Brain microvascular endothelial cell (primary cell): ENCODE data around the gene TBC1D32.
"Not testable (repeated sequence)": the region's sequence is repeated elsewhere in the genome, so short reads cannot be mapped to it uniquely, and the experiment has no call there.

Source experiments
- DNase-seq: peaks from one replicate; pipeline ENCODE4 v3.0.0-alpha.2; 2020
- H3K27ac ChIP-seq: fragments of 250-450 bp; sonication (Bioruptor Pico); 2 replicates; pipeline ENCODE4 v1.5.1; 2020; ENCODE audit warnings: mild to moderate bottlenecking, moderate library complexity
- H3K27me3 ChIP-seq: fragments of 250-450 bp; sonication (Bioruptor Pico); replicated peaks from 2 replicates; pipeline ENCODE4 v1.5.1; 2020; ENCODE audit warnings: mild to moderate bottlenecking
- H3K36me3 ChIP-seq: fragments of 250-450 bp; sonication (Bioruptor Pico); replicated peaks from 2 replicates; pipeline ENCODE4 v1.5.1; 2020; ENCODE audit warnings: mild to moderate bottlenecking
- H3K4me3 ChIP-seq: 2 replicates; pipeline ENCODE4 v1.5.1; 2011; ENCODE audit warnings: low read depth, mild to moderate bottlenecking, control low read depth, low read length, moderate library complexity
- in situ Hi-C: cut with HindIII; loops from 2 replicates; pipeline ENCODE4 v1.10.0; 2017; ENCODE audit warnings: low sequenced_read_pairs, low pct_ligation_motif_present
- TF ChIP-seq, protein P1 (sequence below): IDR thresholded peaks from 2 replicates; pipeline ENCODE4 v1.5.1; 2011; ENCODE audit warnings: low read depth, mild to moderate bottlenecking, moderate library complexity, low read length, control low read depth, inconsistent platforms; ENCODE audit errors: missing control alignments

TBC1D32 gene

DNA sequence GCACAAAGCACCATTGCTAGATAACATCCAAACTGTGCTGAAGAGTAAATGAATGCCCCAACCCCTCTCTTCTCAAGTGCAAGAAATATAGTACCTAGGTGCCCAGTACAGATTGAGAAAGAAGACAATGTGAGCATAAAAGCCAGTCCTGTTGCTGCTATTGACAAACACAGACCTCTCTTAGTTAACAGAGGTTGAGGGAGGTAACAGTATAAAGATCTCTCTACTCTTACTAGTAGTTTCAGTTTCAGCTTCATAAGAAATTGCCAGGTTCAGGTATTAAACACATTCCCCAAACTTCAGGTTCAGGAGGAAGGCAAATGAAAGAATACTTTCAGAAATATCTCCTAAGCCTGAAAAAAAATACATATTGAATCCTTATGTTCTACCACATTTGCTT, 31.4 kb downstream of the TBC1D32 start:
- Histone ChIP-seq H3K27ac (no peak overlapping the region), H3K4me3 (no peak overlapping the region), H3K27me3 (no peaks in the 10 kb centered on the region), H3K36me3 (no peaks in the 10 kb centered on the region)
- TF ChIP-seq, protein P1, sequence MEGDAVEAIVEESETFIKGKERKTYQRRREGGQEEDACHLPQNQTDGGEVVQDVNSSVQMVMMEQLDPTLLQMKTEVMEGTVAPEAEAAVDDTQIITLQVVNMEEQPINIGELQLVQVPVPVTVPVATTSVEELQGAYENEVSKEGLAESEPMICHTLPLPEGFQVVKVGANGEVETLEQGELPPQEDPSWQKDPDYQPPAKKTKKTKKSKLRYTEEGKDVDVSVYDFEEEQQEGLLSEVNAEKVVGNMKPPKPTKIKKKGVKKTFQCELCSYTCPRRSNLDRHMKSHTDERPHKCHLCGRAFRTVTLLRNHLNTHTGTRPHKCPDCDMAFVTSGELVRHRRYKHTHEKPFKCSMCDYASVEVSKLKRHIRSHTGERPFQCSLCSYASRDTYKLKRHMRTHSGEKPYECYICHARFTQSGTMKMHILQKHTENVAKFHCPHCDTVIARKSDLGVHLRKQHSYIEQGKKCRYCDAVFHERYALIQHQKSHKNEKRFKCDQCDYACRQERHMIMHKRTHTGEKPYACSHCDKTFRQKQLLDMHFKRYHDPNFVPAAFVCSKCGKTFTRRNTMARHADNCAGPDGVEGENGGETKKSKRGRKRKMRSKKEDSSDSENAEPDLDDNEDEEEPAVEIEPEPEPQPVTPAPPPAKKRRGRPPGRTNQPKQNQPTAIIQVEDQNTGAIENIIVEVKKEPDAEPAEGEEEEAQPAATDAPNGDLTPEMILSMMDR: no peak
- in situ Hi-C loops: no loop called here
- DNase-seq: no peak

DNA sequence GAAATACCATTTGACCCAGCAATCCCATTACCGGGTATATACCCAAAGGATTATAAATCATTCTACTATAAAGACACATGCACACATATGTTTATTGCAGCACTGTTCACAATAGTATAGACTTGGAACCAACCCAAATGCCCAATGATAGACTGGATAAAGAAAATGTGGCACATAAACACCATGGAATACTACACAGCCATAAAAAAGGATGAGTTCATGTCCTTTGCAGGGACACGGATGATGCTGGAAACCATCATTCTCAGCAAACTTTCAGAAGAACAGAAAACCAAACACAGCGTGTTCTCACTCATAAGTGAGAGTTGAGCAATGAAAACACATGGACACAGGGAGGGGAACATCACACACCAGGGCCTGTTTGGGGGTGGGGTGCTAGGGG, 33.1 kb downstream of the TBC1D32 start:
- H3K27ac ChIP-seq, H3K27me3 ChIP-seq, H3K4me3 ChIP-seq, in situ Hi-C loops, H3K36me3 ChIP-seq, DNase-seq: not testable (repeated sequence)

DNA sequence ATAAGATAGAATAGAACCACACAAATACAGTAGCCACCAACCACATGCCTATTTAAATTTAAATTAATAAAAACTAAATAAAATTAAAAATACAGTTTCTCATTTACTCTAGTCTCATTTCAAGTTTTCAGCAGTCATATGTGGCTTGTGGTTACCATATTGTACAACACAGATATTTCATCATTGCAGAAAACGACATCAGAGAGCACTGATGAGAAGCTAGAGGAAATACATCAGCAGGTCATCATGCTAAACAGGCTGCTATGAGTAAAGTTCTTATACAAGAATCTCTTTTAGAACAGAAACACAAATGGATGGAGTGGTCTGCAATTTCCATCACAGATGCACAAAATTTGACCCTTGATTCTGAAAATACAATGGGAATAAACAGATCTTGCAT, 36.6 kb downstream of the TBC1D32 start:
- in situ Hi-C loops: no loop called here

DNA sequence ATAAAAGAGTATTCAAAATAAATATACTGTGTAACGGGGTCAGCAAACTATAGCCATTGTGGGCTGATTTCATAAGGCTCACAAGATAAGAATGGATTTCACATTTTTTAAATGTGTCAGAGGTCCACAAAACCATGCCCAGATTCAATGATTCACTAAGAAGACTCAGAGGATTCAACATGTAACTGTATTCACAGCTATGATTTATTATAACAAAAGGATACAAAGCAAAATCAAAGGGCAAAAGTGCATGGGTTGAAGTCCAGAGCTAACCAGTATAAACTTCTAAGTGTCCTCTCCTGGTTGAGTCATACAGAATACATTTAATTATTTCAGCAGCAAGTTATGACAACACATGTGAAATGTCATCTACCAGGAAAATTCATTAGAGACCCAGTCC, 49.2 kb downstream of the TBC1D32 start:
- no peaks in the 10 kb centered on the region for H3K27me3 ChIP-seq
- in situ Hi-C loops: no loop called here
- TF ChIP-seq, protein P1: no peak
- H3K4me3 ChIP-seq: no peak overlapping the region
- DNase-seq: peak; percentile 75
- H3K27ac ChIP-seq: peak overlapping the region; percentile 65
- H3K36me3 ChIP-seq: no peaks in the 10 kb centered on the region

More for the DNA sequence above, 36.6 kb downstream of the TBC1D32 start:
- no peaks in the 10 kb centered on the region for H3K27me3 ChIP-seq
- H3K4me3 ChIP-seq: no peak overlapping the region
- no peak for DNase-seq
- no peaks in the 10 kb centered on the region for H3K36me3 ChIP-seq
- TF ChIP-seq, protein P1: no peak
- H3K27ac ChIP-seq: no peak overlapping the region

DNA sequence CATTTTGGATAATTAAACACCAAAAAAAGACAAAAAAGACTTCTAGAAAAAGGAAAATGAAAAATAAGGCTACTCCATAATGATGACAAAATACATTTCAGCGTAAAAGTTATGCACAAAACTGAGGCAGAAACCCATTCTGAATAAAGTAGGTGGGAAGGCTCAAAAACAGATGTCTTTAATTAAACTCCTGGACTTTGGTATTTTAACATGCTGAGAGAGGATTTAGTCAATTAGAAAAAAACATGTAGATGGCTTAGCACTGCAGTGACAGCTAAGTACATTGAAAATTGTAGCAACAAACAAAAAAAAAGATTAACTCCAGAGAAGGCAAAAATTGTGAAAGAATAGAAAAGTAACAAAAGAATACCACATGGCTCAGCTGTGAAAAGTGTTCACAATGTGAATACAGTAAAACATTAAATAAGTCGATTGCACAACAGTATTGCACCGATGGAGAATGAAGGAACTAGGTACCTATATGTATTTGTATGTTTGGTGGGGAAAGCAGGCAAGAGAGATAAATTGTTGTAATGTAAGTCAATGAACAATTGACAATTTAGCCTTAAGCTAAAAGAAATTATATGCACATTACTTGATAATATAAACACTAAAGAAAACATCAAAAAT, 59.5 kb downstream of the TBC1D32 start:
- TF ChIP-seq, protein P1: no peak
- in situ Hi-C loops: no loop called here
- H3K27me3 ChIP-seq: no peaks in the 10 kb centered on the region
- no peak overlapping the region for H3K4me3 ChIP-seq
- no peaks in the 10 kb centered on the region for H3K36me3 ChIP-seq
- no peak overlapping the region for H3K27ac ChIP-seq
- DNase-seq: no peak

DNA sequence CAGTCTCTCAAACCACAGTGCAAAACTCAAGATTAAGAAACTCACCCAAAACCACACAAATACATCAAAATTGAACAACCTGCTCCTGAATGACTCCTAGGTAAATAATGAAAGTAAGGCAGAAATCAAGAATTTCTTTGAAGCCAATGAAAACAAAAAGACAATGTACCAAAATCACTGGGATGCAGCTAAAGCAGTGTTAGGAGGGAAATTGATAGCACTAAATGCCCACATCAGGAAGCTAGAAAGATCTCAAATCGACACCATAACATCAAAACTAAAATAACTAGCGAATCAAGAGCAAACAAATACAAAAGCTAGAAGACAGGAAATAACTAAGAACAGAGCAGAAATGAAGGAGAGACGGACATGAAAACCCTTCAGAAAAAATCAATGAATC, 70.5 kb downstream of the TBC1D32 start:
- Histone ChIP-seq H3K4me3 (no peak overlapping the region), H3K27ac (no peak overlapping the region), H3K36me3 (no peaks in the 10 kb centered on the region), H3K27me3 (no peaks in the 10 kb centered on the region)
- no peak for DNase-seq
- in situ Hi-C loops: no loop called here
- TF ChIP-seq, protein P1: no peak
